Skeletal muscle satellite cell (primary cell): Measurements from ENCODE around the gene RPS27L.
"Not testable (repeated sequence)": the region's sequence is repeated elsewhere in the genome, so short reads cannot be mapped to it uniquely, and the experiment has no call there.

ENCODE experiments used
- H3K27me3 ChIP-seq: 2 replicates; pipeline ENCODE4 v1.7.0; 2013; ENCODE audit warnings: low read length; ENCODE audit not compliant: control insufficient read depth, insufficient read depth
- H3K36me3 ChIP-seq: 2 replicates; pipeline ENCODE4 v1.7.0; 2013; ENCODE audit warnings: mild to moderate bottlenecking, control low read depth, low read length; ENCODE audit not compliant: insufficient read depth
- H3K4me1 ChIP-seq: 2 replicates; pipeline ENCODE4 v1.7.0; 2013; ENCODE audit warnings: low read length; ENCODE audit not compliant: control insufficient read depth, insufficient read depth
- H3K4me2 ChIP-seq: 2 replicates; pipeline ENCODE4 v1.7.0; 2013; ENCODE audit warnings: mild to moderate bottlenecking, low read length
- H3K4me3 ChIP-seq: 2 replicates; pipeline ENCODE4 v1.7.0; 2013; ENCODE audit warnings: low read length
- H3K9ac ChIP-seq: 2 replicates; pipeline ENCODE4 v1.7.0; 2013; ENCODE audit warnings: mild to moderate bottlenecking, low read depth, low read length, moderate library complexity
- H3K9me3 ChIP-seq: replicated peaks from 2 replicates; pipeline ENCODE4 v1.7.0; 2013; ENCODE audit warnings: mild to moderate bottlenecking, control low read depth, low read length

RPS27L gene

DNA sequence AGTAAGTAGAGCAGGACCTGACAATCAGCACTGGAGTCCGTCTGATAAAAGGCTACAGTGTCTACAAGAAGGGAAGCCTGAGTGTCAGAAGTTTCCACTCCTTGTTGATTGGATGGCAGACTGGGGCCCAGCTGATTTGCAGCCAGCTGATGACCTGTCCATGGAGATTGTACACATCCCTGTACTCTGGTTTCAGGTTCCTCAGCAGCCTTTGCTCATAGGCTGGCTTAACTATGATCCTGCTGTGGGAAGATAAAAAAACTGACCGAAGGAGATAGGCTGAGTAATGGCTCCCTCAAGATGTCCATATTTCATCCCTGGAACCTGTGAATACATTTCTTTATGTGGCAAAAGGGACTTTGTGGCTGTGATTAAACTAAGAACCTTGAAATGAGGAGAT, 47.4 kb downstream of the RPS27L start:
- peaks cover 58% of the 10 kb centered on the region for H3K4me1 ChIP-seq
- H3K4me2 ChIP-seq, result no peak overlapping the region
- no peaks in the 10 kb centered on the region for H3K27me3 ChIP-seq

GRCh38 chr15:63109498-63109897, 47.8 kb downstream of the RPS27L start:
- H3K9me3 ChIP-seq, result no peaks in the 10 kb centered on the region
- H3K9ac ChIP-seq, result no peak overlapping the region
- H3K4me2 ChIP-seq, result no peak overlapping the region
- H3K4me3 ChIP-seq, result no peak overlapping the region
- H3K27me3 ChIP-seq, result no peaks in the 10 kb centered on the region
- peaks cover 55% of the 10 kb centered on the region for H3K4me1 ChIP-seq
- no peaks in the 10 kb centered on the region for H3K36me3 ChIP-seq

More for the DNA sequence above, 47.4 kb downstream of the RPS27L start:
- Histone ChIP-seq H3K4me3 (no peak overlapping the region), H3K9me3 (no peaks in the 10 kb centered on the region), H3K9ac (no peak overlapping the region), H3K36me3 (no peaks in the 10 kb centered on the region)

GRCh38 chr15:63107895-63108546, 49.3 kb downstream of the RPS27L start:
- Histone ChIP-seq H3K36me3 (no peaks in the 10 kb centered on the region), H3K27me3 (no peaks in the 10 kb centered on the region), H3K4me2 (no peak overlapping the region)

GRCh38 chr15:63105354-63105753, 51.9 kb downstream of the RPS27L start:
- H3K36me3 ChIP-seq, H3K27me3 ChIP-seq, H3K9me3 ChIP-seq, H3K9ac ChIP-seq, H3K4me3 ChIP-seq, H3K4me2 ChIP-seq: not testable (repeated sequence)
- H3K4me1 ChIP-seq, result peaks cover 31% of the 10 kb centered on the region

More at GRCh38 chr15:63107895-63108546, 49.3 kb downstream of the RPS27L start:
- Histone ChIP-seq H3K4me3 (no peak overlapping the region), H3K4me1 (peaks cover 49% of the 10 kb centered on the region), H3K9me3 (no peaks in the 10 kb centered on the region), H3K9ac (peak overlapping the region; percentile 57)

GRCh38 chr15:63104727-63105126, 52.5 kb downstream of the RPS27L start:
- no peaks in the 10 kb centered on the region for H3K27me3 ChIP-seq
- no peak overlapping the region for H3K4me2 ChIP-seq
- no peaks in the 10 kb centered on the region for H3K36me3 ChIP-seq
- no peak overlapping the region for H3K4me3 ChIP-seq
- H3K4me1 ChIP-seq, result peaks cover 29% of the 10 kb centered on the region
- H3K9ac ChIP-seq, result peak overlapping the region; percentile 32
- no peaks in the 10 kb centered on the region for H3K9me3 ChIP-seq

DNA sequence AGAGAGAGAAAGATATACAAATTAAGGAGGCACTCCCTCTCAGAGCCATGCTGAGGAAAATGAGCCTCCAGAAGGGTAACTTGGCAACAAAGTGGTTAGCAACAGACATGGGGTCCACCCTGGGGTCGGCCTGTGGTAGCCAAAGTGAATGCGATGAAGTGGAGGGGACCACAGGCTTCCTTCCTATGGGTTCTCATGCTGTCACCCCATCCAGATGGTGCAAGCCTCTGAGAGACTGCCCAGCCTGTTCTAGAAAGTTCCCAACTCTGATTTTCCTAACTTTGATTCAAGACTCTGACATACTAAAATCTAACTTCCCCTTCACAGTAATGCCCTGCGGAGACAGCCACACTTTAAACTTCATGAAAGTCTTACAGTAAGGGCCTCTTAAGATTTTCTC, 53.9 kb downstream of the RPS27L start:
- Histone ChIP-seq H3K4me3 (no peak overlapping the region), H3K36me3 (no peaks in the 10 kb centered on the region), H3K4me1 (peaks cover 17% of the 10 kb centered on the region), H3K4me2 (no peak overlapping the region), H3K9ac (no peak overlapping the region), H3K9me3 (no peaks in the 10 kb centered on the region), H3K27me3 (no peaks in the 10 kb centered on the region)

DNA sequence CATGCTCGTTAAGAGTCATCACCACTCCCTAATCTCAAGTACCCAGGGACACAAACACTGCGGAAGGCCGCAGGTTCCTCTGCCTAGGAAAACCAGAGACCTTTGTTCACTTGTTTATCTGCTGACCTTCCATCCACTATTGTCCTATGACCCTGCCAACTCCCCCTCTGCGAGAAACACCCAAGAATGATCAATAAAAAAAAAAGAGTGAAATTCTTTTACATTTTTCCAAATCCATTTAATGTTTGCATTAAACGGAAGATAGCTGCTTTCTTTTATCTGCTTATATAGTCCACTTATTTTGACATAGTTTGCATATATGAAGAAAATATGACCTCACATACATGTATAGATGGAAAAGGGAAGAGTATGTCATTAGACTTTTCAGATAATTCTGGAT, 57.7 kb downstream of the RPS27L start:
- not testable (repeated sequence) for H3K9me3 ChIP-seq, H3K4me3 ChIP-seq, H3K4me2 ChIP-seq, H3K9ac ChIP-seq, H3K27me3 ChIP-seq, H3K36me3 ChIP-seq
- H3K4me1 ChIP-seq, result peaks cover 32% of the 10 kb centered on the region

DNA sequence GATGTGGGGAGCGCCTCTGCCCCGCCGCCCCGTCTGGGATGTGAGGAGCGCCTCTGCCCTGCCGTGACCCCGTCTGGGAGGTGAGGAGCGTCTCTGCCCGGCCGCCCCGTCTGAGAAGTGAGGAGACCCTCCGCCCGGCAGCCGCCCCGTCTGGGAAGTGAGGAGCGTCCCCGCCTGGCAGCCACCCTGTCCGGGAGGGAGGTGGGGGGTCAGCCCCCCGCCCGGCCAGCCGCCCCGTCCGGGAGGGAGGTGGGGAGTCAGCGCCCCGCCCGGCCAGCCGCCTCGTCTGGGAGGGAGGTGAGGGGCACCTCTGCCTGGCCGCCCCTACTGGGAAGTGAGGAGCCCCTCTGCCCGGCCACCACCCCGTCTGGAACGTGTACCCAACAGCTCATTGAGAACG, 58.4 kb downstream of the RPS27L start:
- H3K4me1 ChIP-seq, result peaks cover 35% of the 10 kb centered on the region
- not testable (repeated sequence) for H3K4me2 ChIP-seq, H3K9ac ChIP-seq, H3K36me3 ChIP-seq, H3K27me3 ChIP-seq, H3K9me3 ChIP-seq, H3K4me3 ChIP-seq
